Nephron progenitor cell (in vitro differentiated cells): ENCODE results near the gene THSD4.

Experiments used
- DNase-seq: peaks from one replicate; pipeline ENCODE4 v3.0.0; 2021
- H3K27ac Mint-ChIP-seq: 2 replicates; pipeline ENCODE4 v1.8.0; 2021; ENCODE audit warnings: mild to moderate bottlenecking, moderate library complexity, mixed read lengths
- H3K27me3 Mint-ChIP-seq: 2 replicates; pipeline ENCODE4 v1.8.0; 2021; ENCODE audit warnings: mild to moderate bottlenecking, low read depth, mixed read lengths; ENCODE audit not compliant: poor library complexity
- H3K36me3 Mint-ChIP-seq: 2 replicates; pipeline ENCODE4 v1.8.0; 2021; ENCODE audit warnings: low read depth, mixed read lengths
- H3K4me1 Mint-ChIP-seq: 2 replicates; pipeline ENCODE4 v1.8.0; 2021; ENCODE audit warnings: mixed read lengths
- H3K4me3 Mint-ChIP-seq: 2 replicates; pipeline ENCODE4 v1.8.0; 2021; ENCODE audit warnings: mild to moderate bottlenecking, moderate library complexity, mixed read lengths
- H3K9me3 Mint-ChIP-seq: 2 replicates; pipeline ENCODE4 v1.8.0; 2021; ENCODE audit warnings: mild to moderate bottlenecking, moderate library complexity, mixed read lengths
- CTCF ChIP-seq: fragments of 200-600 bp; sonication (generic); IDR thresholded peaks from 2 replicates; pipeline ENCODE4 v1.5.0; 2021; ENCODE audit warnings: antibody characterized with exemption

The THSD4 gene

GRCh38 chr15:71333839-71334238 is 218.6 kb downstream of the THSD4 start:
- Mint-ChIP-seq H3K9me3 (no peaks in the 10 kb centered on the region), H3K27me3 (no peaks in the 10 kb centered on the region), H3K4me3 (no peak overlapping the region), H3K4me1 (peaks cover 58% of the 10 kb centered on the region), H3K36me3 (no peaks in the 10 kb centered on the region), H3K27ac (no peak overlapping the region)
- no peak for TF ChIP-seq CTCF
- DNase-seq, result no peak

- Mint-ChIP-seq H3K4me1 (peaks cover 58% of the 10 kb centered on the region), H3K4me3 (no peak overlapping the region), H3K9me3 (no peaks in the 10 kb centered on the region), H3K27me3 (no peaks in the 10 kb centered on the region), H3K27ac (no peak overlapping the region), H3K36me3 (no peaks in the 10 kb centered on the region)
- TF ChIP-seq CTCF, result no peak
- DNase-seq, result no peak
Measured at GRCh38 chr15:71334434-71334833, 219.2 kb downstream of the THSD4 start.

GRCh38 chr15:71334873-71335272 is 219.6 kb downstream of the THSD4 start:
- Mint-ChIP-seq H3K27ac (no peak overlapping the region), H3K27me3 (no peaks in the 10 kb centered on the region), H3K36me3 (no peaks in the 10 kb centered on the region), H3K9me3 (no peaks in the 10 kb centered on the region), H3K4me3 (no peak overlapping the region), H3K4me1 (peaks cover 54% of the 10 kb centered on the region)
- no peak for DNase-seq
- TF ChIP-seq CTCF, result no peak

GRCh38 chr15:71335591-71335990 is 220.3 kb downstream of the THSD4 start:
- H3K4me1 Mint-ChIP-seq, result peaks cover 47% of the 10 kb centered on the region
- no peaks in the 10 kb centered on the region for H3K9me3 Mint-ChIP-seq
- TF ChIP-seq CTCF, result no peak
- H3K4me3 Mint-ChIP-seq, result no peak overlapping the region
- H3K27ac Mint-ChIP-seq, result peak overlapping the region; percentile 29
- no peak for DNase-seq
- H3K27me3 Mint-ChIP-seq, result peaks cover 2% of the 10 kb centered on the region
- no peaks in the 10 kb centered on the region for H3K36me3 Mint-ChIP-seq

- no peak for DNase-seq
- no peaks in the 10 kb centered on the region for H3K36me3 Mint-ChIP-seq
- H3K9me3 Mint-ChIP-seq, result no peaks in the 10 kb centered on the region
- no peak overlapping the region for H3K4me3 Mint-ChIP-seq
- H3K27ac Mint-ChIP-seq, result no peak overlapping the region
- peaks cover 40% of the 10 kb centered on the region for H3K4me1 Mint-ChIP-seq
- H3K27me3 Mint-ChIP-seq, result peaks cover 4% of the 10 kb centered on the region
- no peak for TF ChIP-seq CTCF
Measured at GRCh38 chr15:71336671-71337070, 221.4 kb downstream of the THSD4 start.

GRCh38 chr15:71337197-71337845 is 222.1 kb downstream of the THSD4 start:
- no peak overlapping the region for H3K27ac Mint-ChIP-seq

More at GRCh38 chr15:71337197-71337845, 222.1 kb downstream of the THSD4 start:
- H3K4me3 Mint-ChIP-seq, result no peak overlapping the region
- H3K9me3 Mint-ChIP-seq, result no peaks in the 10 kb centered on the region
- peaks cover 4% of the 10 kb centered on the region for H3K27me3 Mint-ChIP-seq
- no peaks in the 10 kb centered on the region for H3K36me3 Mint-ChIP-seq
- peaks cover 40% of the 10 kb centered on the region for H3K4me1 Mint-ChIP-seq
- DNase-seq, result no peak
- TF ChIP-seq CTCF, result no peak
